ENCODE data around the gene CEACAM3. TPM values are rescaled to one million over a fixed set of nuclear protein-coding genes. Genes with fewer than 3 reads are reported as not detected.

The CEACAM3 gene
- total and polyA plus RNA-seq, 2 of the 8 experiments (the other 6 are each of a cell fraction or from before 2014, with no cell fraction given), result not detected

- Histone ChIP-seq H2BK5ac (ENCODE audit: low read depth, low read length) (no peak overlapping the region), H3K56ac (replicated peaks; ENCODE audit: insufficient read length, low read depth, low read length) (no peak overlapping the region), H3K23ac (ENCODE audit: insufficient read length) (no peak overlapping the region), H2BK12ac (ENCODE audit: low read depth, low read length) (no peak overlapping the region), H3K14ac (ENCODE audit: insufficient read length) (no peak overlapping the region), H2AK5ac (ENCODE audit: low read depth, low read length) (no peak overlapping the region), H3K9ac (replicated peaks in 1 of 4; ENCODE audit: extremely low read depth in 1 of 4, low read depth in 3 of 4, low read length in 3 of 4) (no peak overlapping the region), H4K91ac (replicated peaks; ENCODE audit: insufficient read length, low read length) (no peak overlapping the region), H4K5ac (ENCODE audit: insufficient read length, low read depth, low read length) (no peak overlapping the region), H4K8ac (ENCODE audit: extremely low read depth, insufficient read depth, low read length) (no peak overlapping the region), H3K4me1 (replicated peaks in 1 of 4; ENCODE audit: control insufficient read depth in 3 of 4, insufficient read depth in 4 of 4, low read length in 3 of 4) (no peaks in the 10 kb centered on the region), H3K4ac (replicated peaks; ENCODE audit: insufficient read length, low read depth, low read length) (no peak overlapping the region), H3K27me3 (replicated peaks in 1 of 4; ENCODE audit: control insufficient read depth in 3 of 4, extremely low read depth in 1 of 4, insufficient read depth in 3 of 4, low read length in 3 of 4) (no peaks in the 10 kb centered on the region), H3K18ac (ENCODE audit: extremely low read depth, low read length) (no peak overlapping the region), H2BK120ac (replicated peaks; ENCODE audit: low read depth, low read length) (no peak overlapping the region), H3K79me1 (ENCODE audit: low read depth, low read length) (no peaks in the 10 kb centered on the region), H3K4me2 (ENCODE audit: insufficient read depth in 1 of 2, low read depth in 2 of 2, low read length in 2 of 2) (no peak overlapping the region), H3K23me2 (ENCODE audit: low read depth, low read length) (no peaks in the 10 kb centered on the region), H3K79me2 (ENCODE audit: control insufficient read depth in 1 of 2, insufficient read depth in 2 of 2, low read length in 2 of 2) (no peaks in the 10 kb centered on the region), H2BK20ac (ENCODE audit: low read length) (no peak overlapping the region), H3K4me3 (ENCODE audit: extremely low read depth in 1 of 4, insufficient read depth in 2 of 4, low read depth in 3 of 4, low read length in 4 of 4) (no peak overlapping the region), H3K9me3 (ENCODE audit: insufficient read depth in 2 of 2, low read depth in 1 of 2, low read length in 1 of 2) (peaks cover 44 to 68% of the 10 kb centered on the region in 2 experiments), H3K36me3 (ENCODE audit: control insufficient read depth in 2 of 4, insufficient read depth in 4 of 4, low read length in 3 of 4) (no peaks in the 10 kb centered on the region), H2AFZ (ENCODE audit: low read length) (no peak overlapping the region), H4K20me1 (replicated peaks in 1 of 2; ENCODE audit: control insufficient read depth in 1 of 2, insufficient read depth in 2 of 2, low read length in 2 of 2) (no peaks in the 10 kb centered on the region), H2BK15ac (ENCODE audit: low read length) (no peak overlapping the region), H3K27ac (ENCODE audit: low read depth, low read length) (no peak overlapping the region)
- FAIRE-seq (no peak), DNase-seq (ENCODE audit: low read depth in 1 of 2, low spot score in 2 of 2) (no peak)
- WGBS, 2 experiments (ENCODE audit: extremely low coverage in 1 of 2, insufficient coverage in 1 of 2, insufficient read length in 1 of 2, insufficient replicate concordance in 2 of 2, low coverage in 1 of 2, low lambda C conversion rate in 2 of 2, missing lambda C conversion rate in 1 of 2), result 45% methylated on average over 2 of the region's 2 CpGs; no CpG with 5 or more reads in 1 of the 2 experiments
- POLR2A ChIA-PET (ENCODE audit: partially characterized antibody), result no interaction called here
- CTCF ChIA-PET (ENCODE audit: partially characterized antibody), result interaction anchor here (1.1 to 1.5 kb wide), 2 partner anchors 8 to 204 kb away, joined by 3 to 4 read pairs; no protein-coding TSS in a partner anchor
Measured at GRCh38 chr19:41801792-41802211, 5.4 kb downstream of the CEACAM3 start.

All from H1 (cell line).